DND-41 (cell line): ENCODE results near the gene OR4K2.

Source experiments
- ATAC-seq: fragments of 200-7000 bp; cut with Tn5 transposase; 3 replicates; pipeline ENCODE4 v1.9.1; 2021; ENCODE audit warnings: low read depth; ENCODE audit not compliant: insufficient read depth
- DNase-seq: peaks from one replicate; pipeline ENCODE4 v3.0.0-alpha.2; 2020
- H2AFZ ChIP-seq: 2 replicates; pipeline ENCODE4 v1.6.0; 2012; ENCODE audit warnings: low read depth, low read length
- H3K27ac ChIP-seq: 2 replicates; pipeline ENCODE4 v1.5.1; 2012; ENCODE audit warnings: low read length, inconsistent platforms
- H3K27me3 ChIP-seq: fragments of 200-600 bp; sonication (generic); 2 replicates; pipeline ENCODE4 v1.6.0; 2012; ENCODE audit warnings: low read length, mild to moderate bottlenecking, inconsistent platforms; ENCODE audit not compliant: insufficient read depth, poor library complexity
- H3K36me3 ChIP-seq: 2 replicates; pipeline ENCODE4 v1.5.1; 2012; ENCODE audit warnings: low read length, inconsistent platforms; ENCODE audit not compliant: insufficient read depth
- H3K4me1 ChIP-seq: 2 replicates; pipeline ENCODE4 v1.5.1; 2012; ENCODE audit warnings: mild to moderate bottlenecking, low read length; ENCODE audit not compliant: insufficient read depth
- H3K4me2 ChIP-seq: 2 replicates; pipeline ENCODE4 v1.6.0; 2012; ENCODE audit warnings: mild to moderate bottlenecking, moderate library complexity, low read length, inconsistent platforms; ENCODE audit not compliant: insufficient read depth
- H3K4me3 ChIP-seq, 2 experiments: fragments of 200-600 bp in 1 of 2; shearing (Covaris generic) in 1 of 2; 2 replicates each; pipeline ENCODE4 v1.5.1; 2012 to 2016; ENCODE audit warnings: inconsistent platforms in 2 of 2, low read length in 2 of 2, mild to moderate bottlenecking in 2 of 2, low read depth in 1 of 2, moderate library complexity in 1 of 2
- H3K79me2 ChIP-seq: 2 replicates; pipeline ENCODE4 v1.6.0; 2012; ENCODE audit warnings: low read length, inconsistent platforms; ENCODE audit not compliant: insufficient read depth
- H3K9ac ChIP-seq: 2 replicates; pipeline ENCODE4 v1.6.0; 2012; ENCODE audit warnings: low read depth, mild to moderate bottlenecking, inconsistent platforms, low read length, moderate library complexity
- H3K9me3 ChIP-seq: 2 replicates; pipeline ENCODE4 v1.5.1; 2012; ENCODE audit warnings: low read length, moderate library complexity, mild to moderate bottlenecking, inconsistent platforms; ENCODE audit not compliant: insufficient read depth, severe bottlenecking
- H4K20me1 ChIP-seq: 2 replicates; pipeline ENCODE4 v1.6.0; 2012; ENCODE audit warnings: low read length; ENCODE audit not compliant: insufficient read depth
- CTCF ChIP-seq: IDR thresholded peaks from 2 replicates; pipeline ENCODE4 v1.5.1; 2012; ENCODE audit warnings: borderline replicate concordance, low read length, moderate library complexity, mild to moderate bottlenecking; ENCODE audit not compliant: poor library complexity, severe bottlenecking; ENCODE audit errors: extremely low read depth
- EZH2 ChIP-seq: IDR thresholded peaks from 3 replicates; pipeline ENCODE4 v1.6.1; 2012; ENCODE audit warnings: borderline replicate concordance, low read depth, mild to moderate bottlenecking, moderate library complexity, low read length, inconsistent platforms; ENCODE audit not compliant: severe bottlenecking

Gene OR4K2

GRCh38 chr14:19906665-19907064 is 31.7 kb downstream of the OR4K2 start:
- Histone ChIP-seq H3K9ac (no peak overlapping the region), H3K4me3 (no peak overlapping the region), H3K27ac (no peak overlapping the region), H3K4me1 (no peaks in the 10 kb centered on the region), H4K20me1 (no peaks in the 10 kb centered on the region), H3K9me3 (peaks cover 2% of the 10 kb centered on the region), H3K4me2 (no peak overlapping the region), H3K36me3 (no peaks in the 10 kb centered on the region), H2AFZ (no peak overlapping the region), H3K79me2 (no peaks in the 10 kb centered on the region), H3K27me3 (no peaks in the 10 kb centered on the region)
- DNase-seq (no peak), ATAC-seq (no peak)
- TF ChIP-seq EZH2, result no peak
- TF ChIP-seq CTCF, result no peak

- H4K20me1 ChIP-seq, result no peaks in the 10 kb centered on the region
- DNase-seq (no peak), ATAC-seq (no peak)
- H3K4me1 ChIP-seq, result no peaks in the 10 kb centered on the region
- H3K27me3 ChIP-seq, result no peaks in the 10 kb centered on the region
- no peak overlapping the region for H3K4me3 ChIP-seq
- H3K9ac ChIP-seq, result no peak overlapping the region
- no peaks in the 10 kb centered on the region for H3K9me3 ChIP-seq
- TF ChIP-seq CTCF, result no peak
- no peak for TF ChIP-seq EZH2
- no peak overlapping the region for H3K27ac ChIP-seq
- no peaks in the 10 kb centered on the region for H3K36me3 ChIP-seq
- H3K4me2 ChIP-seq, result no peak overlapping the region
- no peak overlapping the region for H2AFZ ChIP-seq
- H3K79me2 ChIP-seq, result no peaks in the 10 kb centered on the region
Observed at GRCh38 chr14:19911114-19911513, 36.2 kb downstream of the OR4K2 start.

GRCh38 chr14:19917243-19917642 is 42.3 kb downstream of the OR4K2 start:
- Histone ChIP-seq H3K9ac (no peak overlapping the region), H3K27me3 (no peaks in the 10 kb centered on the region), H4K20me1 (no peaks in the 10 kb centered on the region), H3K36me3 (no peaks in the 10 kb centered on the region), H3K4me3 (no peak overlapping the region), H2AFZ (no peak overlapping the region), H3K79me2 (no peaks in the 10 kb centered on the region), H3K4me2 (no peak overlapping the region), H3K27ac (no peak overlapping the region), H3K4me1 (no peaks in the 10 kb centered on the region), H3K9me3 (no peaks in the 10 kb centered on the region)
- ATAC-seq, result no peak
- DNase-seq, result no peak
- TF ChIP-seq EZH2 (no peak), CTCF (no peak)

GRCh38 chr14:19917955-19918518 is 43.1 kb downstream of the OR4K2 start:
- DNase-seq, result no peak
- Histone ChIP-seq H3K27me3 (no peaks in the 10 kb centered on the region), H3K27ac (no peak overlapping the region), H2AFZ (no peak overlapping the region), H3K4me1 (no peaks in the 10 kb centered on the region), H3K9me3 (no peaks in the 10 kb centered on the region), H4K20me1 (no peaks in the 10 kb centered on the region), H3K36me3 (no peaks in the 10 kb centered on the region), H3K9ac (no peak overlapping the region), H3K4me3 (no peak overlapping the region), H3K79me2 (no peaks in the 10 kb centered on the region), H3K4me2 (no peak overlapping the region)
- no peak for ATAC-seq
- TF ChIP-seq CTCF (no peak), EZH2 (no peak)
